Astrocyte (in vitro differentiated cells and primary cell): ENCODE results near the gene DOCK10. TPM values are rescaled to one million over a fixed set of nuclear protein-coding genes. Genes with fewer than 3 reads are reported as not detected.

Experiments
- DNase-seq: peaks from one replicate; pipeline ENCODE4 v3.0.0-alpha.2; 2010; ENCODE audit warnings: low read depth
- FAIRE-seq: peaks from 2 replicates; lab custom pipeline; 2011; peaks lifted over from hg19 to GRCh38; lab: Jason Lieb, UNC
- H2AFZ ChIP-seq: 2 replicates; pipeline ENCODE4 v1.6.0; 2012; ENCODE audit warnings: low read depth, low read length, inconsistent platforms
- H3K27ac ChIP-seq: 2 replicates; pipeline ENCODE4 v1.5.1; 2011; ENCODE audit warnings: low read depth, low read length, inconsistent platforms
- H3K27me3 ChIP-seq: 2 replicates; pipeline ENCODE4 v1.6.0; 2011; ENCODE audit warnings: low read length, inconsistent platforms; ENCODE audit not compliant: insufficient read depth
- H3K36me3 ChIP-seq: 2 replicates; pipeline ENCODE4 v1.5.1; 2011; ENCODE audit warnings: low read length, inconsistent platforms; ENCODE audit not compliant: insufficient read depth
- H3K4me1 ChIP-seq: 2 replicates; pipeline ENCODE4 v1.5.1; 2011; ENCODE audit warnings: low read length, inconsistent platforms; ENCODE audit not compliant: insufficient read depth
- H3K4me2 ChIP-seq: 2 replicates; pipeline ENCODE4 v1.6.0; 2012; ENCODE audit warnings: low read length, inconsistent platforms
- H3K4me3 ChIP-seq: 2 replicates; pipeline ENCODE4 v1.5.1; 2011; ENCODE audit warnings: low read depth, mild to moderate bottlenecking, low read length, inconsistent platforms; ENCODE audit not compliant: insufficient read depth
- H3K79me2 ChIP-seq: 2 replicates; pipeline ENCODE4 v1.6.0; 2012; ENCODE audit warnings: mild to moderate bottlenecking, low read length, inconsistent platforms; ENCODE audit not compliant: insufficient read depth
- H3K9ac ChIP-seq: 2 replicates; pipeline ENCODE4 v1.6.0; 2012; ENCODE audit warnings: mild to moderate bottlenecking, low read length, inconsistent platforms
- H3K9me3 ChIP-seq: 2 replicates; pipeline ENCODE4 v1.5.1; 2012; ENCODE audit warnings: low read depth, mild to moderate bottlenecking, low read length, inconsistent platforms; ENCODE audit not compliant: insufficient read depth
- H4K20me1 ChIP-seq: 2 replicates; pipeline ENCODE4 v1.6.0; 2012; ENCODE audit warnings: low read length, inconsistent platforms; ENCODE audit not compliant: insufficient read depth
- H3K27ac Mint-ChIP-seq: one replicate; pipeline ENCODE4 v1.8.0; 2021; ENCODE audit warnings: mild to moderate bottlenecking, mixed read lengths; ENCODE audit not compliant: unreplicated experiment
- H3K27me3 Mint-ChIP-seq: one replicate; pipeline ENCODE4 v1.8.0; 2021; ENCODE audit warnings: low read depth, mixed read lengths; ENCODE audit not compliant: unreplicated experiment
- H3K36me3 Mint-ChIP-seq: one replicate; pipeline ENCODE4 v1.8.0; 2021; ENCODE audit warnings: low read depth, mixed read lengths; ENCODE audit not compliant: unreplicated experiment
- H3K4me1 Mint-ChIP-seq: one replicate; pipeline ENCODE4 v1.8.0; 2021; ENCODE audit warnings: low read depth, mixed read lengths; ENCODE audit not compliant: unreplicated experiment
- H3K4me3 Mint-ChIP-seq: one replicate; pipeline ENCODE4 v1.8.0; 2021; ENCODE audit warnings: mild to moderate bottlenecking, moderate library complexity, mixed read lengths; ENCODE audit not compliant: unreplicated experiment
- H3K9me3 Mint-ChIP-seq: one replicate; pipeline ENCODE4 v1.8.0; 2021; ENCODE audit warnings: mild to moderate bottlenecking, mixed read lengths; ENCODE audit not compliant: unreplicated experiment
- CTCF ChIP-seq: IDR thresholded peaks from 2 replicates; pipeline ENCODE4 v1.5.1; 2011; ENCODE audit warnings: low read depth, mild to moderate bottlenecking, inconsistent platforms, low read length, moderate library complexity; ENCODE audit not compliant: insufficient read depth
- EZH2 ChIP-seq: IDR thresholded peaks from 2 replicates; pipeline ENCODE4 v1.6.1; 2012; ENCODE audit warnings: mild to moderate bottlenecking, low read length, inconsistent platforms; ENCODE audit not compliant: insufficient read depth
- total RNA-seq: library from RNA; stranded (reverse); gene quantifications from 2 replicates; pipeline ENCODE4 v1.2.1, GENCODE V29; 2021

DOCK10 gene
- total RNA-seq, 1 donor from 2014 or later = 7.7 TPM

GRCh38 chr2:224995419-224995818, 46.8 kb downstream of the DOCK10 start:
- Mint-ChIP-seq H3K36me3 (no peaks in the 10 kb centered on the region), H3K27ac (no peak overlapping the region), H3K27me3 (peaks cover 5% of the 10 kb centered on the region), H3K4me3 (no peak overlapping the region), H3K9me3 (no peaks in the 10 kb centered on the region), H3K4me1 (no peaks in the 10 kb centered on the region)
- H3K27ac ChIP-seq = no peak overlapping the region
- no peaks in the 10 kb centered on the region for H3K27me3 ChIP-seq
- H3K4me2 ChIP-seq = no peak overlapping the region
- no peak overlapping the region for H3K4me3 ChIP-seq
- H3K4me1 ChIP-seq = no peaks in the 10 kb centered on the region
- FAIRE-seq (no peak), DNase-seq (no peak)
- TF ChIP-seq EZH2 (no peak), CTCF (no peak)
- no peaks in the 10 kb centered on the region for H3K79me2 ChIP-seq
- no peak overlapping the region for H2AFZ ChIP-seq
- H3K9me3 ChIP-seq = no peaks in the 10 kb centered on the region
- H4K20me1 ChIP-seq = peaks cover 4% of the 10 kb centered on the region
- H3K36me3 ChIP-seq = no peaks in the 10 kb centered on the region
- H3K9ac ChIP-seq = no peak overlapping the region

GRCh38 chr2:224994242-224994823, 47.9 kb downstream of the DOCK10 start:
- Histone ChIP-seq H2AFZ (no peak overlapping the region), H3K9me3 (no peaks in the 10 kb centered on the region), H3K4me3 (no peak overlapping the region), H3K36me3 (no peaks in the 10 kb centered on the region), H3K27me3 (no peaks in the 10 kb centered on the region), H3K27ac (no peak overlapping the region), H4K20me1 (peaks cover 4% of the 10 kb centered on the region), H3K79me2 (no peaks in the 10 kb centered on the region), H3K9ac (no peak overlapping the region), H3K4me2 (no peak overlapping the region), H3K4me1 (no peaks in the 10 kb centered on the region)
- DNase-seq (no peak), FAIRE-seq (no peak)
- Mint-ChIP-seq H3K27me3 (peaks cover 5% of the 10 kb centered on the region), H3K9me3 (no peaks in the 10 kb centered on the region), H3K27ac (no peak overlapping the region), H3K4me1 (no peaks in the 10 kb centered on the region), H3K36me3 (no peaks in the 10 kb centered on the region), H3K4me3 (no peak overlapping the region)
- TF ChIP-seq EZH2 (no peak), CTCF (no peak)

GRCh38 chr2:224990710-224991109, 51.6 kb downstream of the DOCK10 start:
- Histone ChIP-seq H3K4me2 (no peak overlapping the region), H3K4me3 (no peak overlapping the region), H3K9ac (no peak overlapping the region), H3K27ac (no peak overlapping the region), H4K20me1 (peaks cover 16% of the 10 kb centered on the region), H3K4me1 (peaks cover 6% of the 10 kb centered on the region), H3K79me2 (no peaks in the 10 kb centered on the region), H3K9me3 (no peaks in the 10 kb centered on the region), H2AFZ (no peak overlapping the region), H3K27me3 (no peaks in the 10 kb centered on the region), H3K36me3 (no peaks in the 10 kb centered on the region)
- TF ChIP-seq CTCF (no peak), EZH2 (no peak)
- H3K4me3 Mint-ChIP-seq = no peak overlapping the region
- no peaks in the 10 kb centered on the region for H3K4me1 Mint-ChIP-seq
- H3K36me3 Mint-ChIP-seq = peaks cover 2% of the 10 kb centered on the region
- no peak overlapping the region for H3K27ac Mint-ChIP-seq
- no peak for DNase-seq
- H3K27me3 Mint-ChIP-seq = peaks cover 6% of the 10 kb centered on the region
- H3K9me3 Mint-ChIP-seq = no peaks in the 10 kb centered on the region
- no peak for FAIRE-seq
